HCT116 (cell line): ENCODE data around the gene MIS18A. TPM values are rescaled to one million over a fixed set of nuclear protein-coding genes. Genes with fewer than 3 reads are reported as not detected.

Experiments used
- ATAC-seq: fragments of 200-7000 bp; cut with Tn5 transposase; 2 replicates; pipeline ENCODE4 v1.9.1; 2020; ENCODE audit warnings: mild to moderate bottlenecking, moderate library complexity
- Bru-seq: library from RNA; stranded (reverse); fragments of 400-500 nt; gene quantifications from one replicate; lab custom pipeline; 2021; lab: Mats Ljungman, UMichigan
- BruChase-seq, 2 experiments: library from RNA; stranded (reverse); fragments of 400-500 nt; gene quantifications; one replicate each; lab custom pipeline; 2021; lab: Mats Ljungman, UMichigan
- BruUV-seq: library from RNA; stranded (reverse); fragments of 400-500 nt; replicated peaks from 2 replicates; lab custom pipeline; 2021; lab: Mats Ljungman, UMichigan
- CTCF ChIA-PET: fragments of 300-600 bp; sonication (Branson Sonifier 250); formaldehyde crosslinking; loops from one replicate; lab custom pipeline; 2021; ENCODE audit warnings: antibody characterized with exemption; lab: Charles Lee
- POLR2A ChIA-PET: fragments of 300-600, 350-600 bp; sonication (Branson Sonifier 250); formaldehyde crosslinking; loops from one replicate; lab custom pipeline; 2021; ENCODE audit warnings: antibody characterized with exemption; lab: Charles Lee
- RAD21 ChIA-PET, 2 experiments: fragments of 300-600 bp; sonication (Branson Sonifier 250); formaldehyde crosslinking; loops; one replicate each; lab custom pipeline; 2023; ENCODE audit warnings: low total read pairs in 2 of 2; ENCODE audit not compliant: uncharacterized antibody in 2 of 2, unreplicated experiment in 2 of 2, low non-redundant PET in 1 of 2; lab: Charles Lee
- DNase-seq: peaks from one replicate; pipeline ENCODE4 v3.0.0-alpha.2; 2010; ENCODE audit warnings: low read depth, low spot score
- H2AFZ ChIP-seq: fragments of 200-600 bp; shearing (Covaris generic), sonication (generic); 2 replicates; pipeline ENCODE4 v1.6.1; 2017; ENCODE audit warnings: low read depth, mixed run types, mixed read lengths, antibody characterized with exemption, low read length; ENCODE audit not compliant: poor library complexity, severe bottlenecking
- H3K27ac ChIP-seq: 2 replicates; pipeline ENCODE4 v1.5.1; 2012; ENCODE audit warnings: low read depth, low read length
- H3K27me3 ChIP-seq: fragments of 200-600 bp; sonication (generic); 2 replicates; pipeline ENCODE4 v1.6.1; 2016; ENCODE audit warnings: mixed run types, low read length, mixed read lengths; ENCODE audit not compliant: insufficient read depth
- H3K36me3 ChIP-seq, 2 experiments: fragments of 200-500 bp in 1 of 2; fragments of 200-600 bp in 1 of 2; sonication (Bioruptor generic) in 1 of 2; sonication (generic) in 1 of 2; 2 replicates each; pipeline versions ENCODE4 v1.5.1 to v1.6.1; 2014 to 2016; ENCODE audit warnings: low read length in 2 of 2, inconsistent platforms in 1 of 2, mixed read lengths in 1 of 2, mixed run types in 1 of 2; ENCODE audit not compliant: insufficient read depth in 2 of 2, control insufficient read depth in 1 of 2
- H3K4me1 ChIP-seq, 2 experiments: fragments of 200-600 bp in 1 of 2; sonication (generic) in 1 of 2; 2 replicates each; pipeline versions ENCODE4 v1.5.1 to v1.6.1; 2012 to 2017; ENCODE audit warnings: low read length in 2 of 2, inconsistent platforms in 1 of 2, mild to moderate bottlenecking in 1 of 2, mixed read lengths in 1 of 2, mixed run types in 1 of 2, moderate library complexity in 1 of 2; ENCODE audit not compliant: insufficient read depth in 2 of 2, control insufficient read depth in 1 of 2
- H3K4me2 ChIP-seq: fragments of 200-600 bp; sonication (generic); 2 replicates; pipeline ENCODE4 v1.6.1; 2017; ENCODE audit warnings: mixed run types, low read length, mixed read lengths
- H3K4me3 ChIP-seq, 2 experiments: fragments of 200-600 bp in 1 of 2; sonication (generic) in 1 of 2; replicated peaks in 1 of 2; 2 replicates each; pipeline ENCODE4 v1.5.1; 2011 to 2016; ENCODE audit warnings: low read length in 2 of 2, control low read depth in 1 of 2, low read depth in 1 of 2, mild to moderate bottlenecking in 1 of 2, mixed read lengths in 1 of 2, mixed run types in 1 of 2
- H3K79me2 ChIP-seq: fragments of 200-600 bp; sonication (generic); 2 replicates; pipeline ENCODE4 v1.6.1; 2017; ENCODE audit warnings: mild to moderate bottlenecking, mixed run types, low read length, moderate library complexity, mixed read lengths; ENCODE audit not compliant: insufficient read depth
- H3K9ac ChIP-seq: fragments of 200-600 bp; sonication (generic); 2 replicates; pipeline ENCODE4 v1.6.1; 2016; ENCODE audit warnings: low read length, mixed read lengths
- H3K9me2 ChIP-seq: fragments of 200-600 bp; sonication (generic), shearing (Covaris generic); 2 replicates; pipeline ENCODE4 v1.6.1; 2017; ENCODE audit warnings: mixed run types, mild to moderate bottlenecking, moderate library complexity; ENCODE audit not compliant: insufficient read depth
- H3K9me3 ChIP-seq, 2 experiments: fragments of 200-500 bp in 1 of 2; fragments of 200-600 bp in 1 of 2; sonication (Bioruptor generic) in 1 of 2; sonication (generic) in 1 of 2; 2 replicates each; pipeline ENCODE4 v1.6.1; 2014 to 2017; ENCODE audit warnings: low read length in 2 of 2, mixed read lengths in 2 of 2, inconsistent platforms in 1 of 2, low read depth in 1 of 2, mild to moderate bottlenecking in 1 of 2, mixed run types in 1 of 2, moderate library complexity in 1 of 2; ENCODE audit not compliant: control insufficient read depth in 1 of 2, insufficient read depth in 1 of 2
- H4K20me1 ChIP-seq: fragments of 200-600 bp; sonication (generic), shearing (Covaris generic); 2 replicates; pipeline ENCODE4 v1.6.1; 2017; ENCODE audit warnings: mixed run types, mild to moderate bottlenecking, moderate library complexity; ENCODE audit not compliant: insufficient read depth
- CBX3 ChIP-seq: IDR thresholded peaks from 2 replicates; pipeline ENCODE4 v1.6.1; 2012; ENCODE audit warnings: low read depth
- CEBPB ChIP-seq: IDR thresholded peaks from 2 replicates; pipeline ENCODE4 v1.6.1; 2012; ENCODE audit warnings: low read depth
- EZH2phosphoT487 ChIP-seq: fragments of 200-600 bp; IDR thresholded peaks from 2 replicates; pipeline ENCODE4 v1.6.1; 2018; ENCODE audit warnings: antibody characterized with exemption, borderline replicate concordance
- POLR2A ChIP-seq: IDR thresholded peaks from 2 replicates; pipeline ENCODE4 v1.7.0; 2011; ENCODE audit warnings: borderline replicate concordance; ENCODE audit not compliant: insufficient read depth, insufficient read length; ENCODE audit errors: extremely low read depth
- POLR2AphosphoS5 ChIP-seq: IDR thresholded peaks from 2 replicates; pipeline ENCODE4 v1.6.1; 2011; ENCODE audit warnings: mild to moderate bottlenecking, low read depth, low read length, moderate library complexity
- RAD21 ChIP-seq: IDR thresholded peaks from 2 replicates; pipeline ENCODE4 v1.6.1; 2012; ENCODE audit warnings: low read depth, mild to moderate bottlenecking
- SIN3A ChIP-seq: IDR thresholded peaks from 2 replicates; pipeline ENCODE4 v1.6.1; 2012; ENCODE audit warnings: low read depth
- SP1 ChIP-seq: IDR thresholded peaks from 2 replicates; pipeline ENCODE4 v1.6.1; 2012; ENCODE audit warnings: low read depth
- SRF ChIP-seq: IDR thresholded peaks from 2 replicates; pipeline ENCODE4 v1.6.1; 2012; ENCODE audit warnings: low read depth
- TCF7L2 ChIP-seq: IDR thresholded peaks from 2 replicates; pipeline ENCODE4 v1.7.0; 2011; ENCODE audit warnings: borderline replicate concordance, inconsistent platforms; ENCODE audit not compliant: insufficient read depth, insufficient read length; ENCODE audit errors: extremely low read depth
- YY1 ChIP-seq: IDR thresholded peaks from 2 replicates; pipeline ENCODE4 v1.6.1; 2011; ENCODE audit warnings: low read length, low read depth, moderate library complexity, mild to moderate bottlenecking; ENCODE audit not compliant: insufficient replicate concordance; ENCODE audit errors: extremely low read depth
- ZBTB33 ChIP-seq: IDR thresholded peaks from 2 replicates; pipeline ENCODE4 v1.6.1; 2011; ENCODE audit warnings: mild to moderate bottlenecking, low read length, moderate library complexity; ENCODE audit not compliant: insufficient replicate concordance; ENCODE audit errors: extremely low read depth
- ZFX ChIP-seq: fragments of 450-650 bp; IDR thresholded peaks from 2 replicates; pipeline ENCODE4 v1.6.1; 2017
- ZNF274 ChIP-seq: fragments of 200-500 bp; sonication (Bioruptor generic); IDR thresholded peaks from 2 replicates; pipeline ENCODE4 v1.6.1; 2014; ENCODE audit warnings: mild to moderate bottlenecking, low read depth, low read length, inconsistent platforms
- intact Hi-C: fragments of 100-400 bp; cut with micrococcal nuclease; formaldehyde crosslinking; loops from 2 replicates; pipeline ENCODE4 v1.10.0; 2022
- long read RNA-seq: library from polyadenylated mRNA; unstranded; transcript quantifications from one replicate; pipeline ENCODE4 v2.0.0, GENCODE V29; 2021; ENCODE audit not compliant: unreplicated experiment
- polyA plus RNA-seq: library from polyadenylated mRNA; unstranded; fragments of >200 nt; gene quantifications from 2 replicates; pipeline ENCODE4 v1.2.1, GENCODE V29; 2012; ENCODE audit warnings: missing spikeins
- total RNA-seq: library from RNA; stranded (reverse); gene quantifications from one replicate; pipeline ENCODE4 v1.2.1, GENCODE V29; 2021; ENCODE audit not compliant: unreplicated experiment
- TF ChIP-seq, protein P1 (sequence below): IDR thresholded peaks from 2 replicates; pipeline ENCODE4 v1.6.1; 2012; ENCODE audit warnings: low read depth
- TF ChIP-seq, protein P2 (sequence below): IDR thresholded peaks from 2 replicates; pipeline ENCODE4 v1.6.1; 2012

The MIS18A gene, protein sequence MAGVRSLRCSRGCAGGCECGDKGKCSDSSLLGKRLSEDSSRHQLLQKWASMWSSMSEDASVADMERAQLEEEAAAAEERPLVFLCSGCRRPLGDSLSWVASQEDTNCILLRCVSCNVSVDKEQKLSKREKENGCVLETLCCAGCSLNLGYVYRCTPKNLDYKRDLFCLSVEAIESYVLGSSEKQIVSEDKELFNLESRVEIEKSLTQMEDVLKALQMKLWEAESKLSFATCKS
- total RNA-seq (30.0 TPM), Bru-seq, nascent RNA (percentile 67 among the genes with signal in this experiment), BruChase-seq, experiment 1, labeled RNA remaining after a 6-hour chase (percentile 88 among the genes with signal in this experiment), BruChase-seq, experiment 2, labeled RNA remaining after a 2-hour chase (percentile 74 among the genes with signal in this experiment)
- 17.6 and 18.1 TPM in 2 replicates for polyA plus RNA-seq
- long read RNA-seq, transcript MIS18A-201 (5 exons, 1,575 nt) = major isoform, 38 of 43 reads
- long read RNA-seq, partial matches to known transcripts = 2 of 43 reads
- long read RNA-seq, other reads (novel, unspliced or antisense) = 3 of 43 reads

DNA sequence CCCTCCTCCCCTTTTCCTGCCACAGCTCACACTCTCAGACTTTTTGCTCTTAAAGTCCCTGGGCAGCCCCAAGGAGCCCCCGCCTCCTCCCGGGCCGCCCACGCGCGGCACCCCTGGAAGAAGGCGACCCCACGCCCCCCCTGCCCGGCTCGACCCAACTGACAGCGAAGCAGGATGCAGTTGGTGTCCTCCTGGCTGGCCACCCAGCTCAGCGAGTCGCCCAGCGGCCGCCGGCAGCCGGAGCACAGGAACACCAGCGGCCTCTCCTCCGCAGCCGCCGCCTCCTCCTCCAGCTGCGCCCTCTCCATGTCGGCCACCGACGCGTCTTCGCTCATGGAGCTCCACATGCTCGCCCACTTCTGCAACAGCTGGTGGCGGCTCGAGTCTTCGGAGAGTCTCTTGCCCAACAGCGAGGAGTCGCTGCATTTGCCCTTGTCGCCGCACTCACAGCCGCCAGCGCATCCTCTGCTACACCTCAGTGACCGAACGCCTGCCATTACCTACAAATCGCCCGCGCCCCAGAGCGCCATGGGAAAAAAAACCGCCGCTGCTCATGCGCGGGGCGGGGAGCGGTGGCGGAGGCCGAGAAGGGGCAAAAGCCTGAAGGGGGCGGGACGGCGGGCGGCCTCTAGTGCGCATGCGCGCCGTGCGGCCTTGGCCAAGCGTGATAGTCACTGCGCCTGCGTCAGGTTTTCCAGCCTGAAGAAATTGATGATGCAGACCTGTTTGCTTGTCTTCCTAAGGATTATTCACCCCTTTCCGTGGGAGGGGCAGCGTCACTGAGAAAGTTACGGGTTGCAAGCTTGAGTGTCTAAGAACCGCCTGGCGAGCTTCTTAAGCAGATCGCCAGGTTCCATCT lies at the start of gene MIS18A:
Gene MIS18A (minus strand): TSS at position 532 of the 859 bp plus-strand sequence. CDS start 35 bp downstream, at position 497.
- Histone ChIP-seq H3K4me2 (peak within 1 kb of the TSS; percentile 90), H3K9ac (peak within 1 kb of the TSS; percentile 76), H3K79me2 (peaks cover 33% of the 10 kb centered on the region), H3K4me1 (peaks cover 14 to 20% of the 10 kb centered on the region in 2 experiments; a peak in 3 of 4 replicates), H3K27me3 (no peaks in the 10 kb centered on the region), H3K9me2 (no peaks in the 10 kb centered on the region)
- intact Hi-C loops = no loop called here
- BruUV-seq = TSS peak; percentile 50
- peak; percentile 79 for TF ChIP-seq ZBTB33
- TF ChIP-seq, protein P1, sequence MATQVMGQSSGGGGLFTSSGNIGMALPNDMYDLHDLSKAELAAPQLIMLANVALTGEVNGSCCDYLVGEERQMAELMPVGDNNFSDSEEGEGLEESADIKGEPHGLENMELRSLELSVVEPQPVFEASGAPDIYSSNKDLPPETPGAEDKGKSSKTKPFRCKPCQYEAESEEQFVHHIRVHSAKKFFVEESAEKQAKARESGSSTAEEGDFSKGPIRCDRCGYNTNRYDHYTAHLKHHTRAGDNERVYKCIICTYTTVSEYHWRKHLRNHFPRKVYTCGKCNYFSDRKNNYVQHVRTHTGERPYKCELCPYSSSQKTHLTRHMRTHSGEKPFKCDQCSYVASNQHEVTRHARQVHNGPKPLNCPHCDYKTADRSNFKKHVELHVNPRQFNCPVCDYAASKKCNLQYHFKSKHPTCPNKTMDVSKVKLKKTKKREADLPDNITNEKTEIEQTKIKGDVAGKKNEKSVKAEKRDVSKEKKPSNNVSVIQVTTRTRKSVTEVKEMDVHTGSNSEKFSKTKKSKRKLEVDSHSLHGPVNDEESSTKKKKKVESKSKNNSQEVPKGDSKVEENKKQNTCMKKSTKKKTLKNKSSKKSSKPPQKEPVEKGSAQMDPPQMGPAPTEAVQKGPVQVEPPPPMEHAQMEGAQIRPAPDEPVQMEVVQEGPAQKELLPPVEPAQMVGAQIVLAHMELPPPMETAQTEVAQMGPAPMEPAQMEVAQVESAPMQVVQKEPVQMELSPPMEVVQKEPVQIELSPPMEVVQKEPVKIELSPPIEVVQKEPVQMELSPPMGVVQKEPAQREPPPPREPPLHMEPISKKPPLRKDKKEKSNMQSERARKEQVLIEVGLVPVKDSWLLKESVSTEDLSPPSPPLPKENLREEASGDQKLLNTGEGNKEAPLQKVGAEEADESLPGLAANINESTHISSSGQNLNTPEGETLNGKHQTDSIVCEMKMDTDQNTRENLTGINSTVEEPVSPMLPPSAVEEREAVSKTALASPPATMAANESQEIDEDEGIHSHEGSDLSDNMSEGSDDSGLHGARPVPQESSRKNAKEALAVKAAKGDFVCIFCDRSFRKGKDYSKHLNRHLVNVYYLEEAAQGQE = no peak
- TF ChIP-seq TCF7L2 = no peak
- peak; percentile 88 for TF ChIP-seq POLR2A
- TF ChIP-seq SP1 = peak; percentile 77
- TF ChIP-seq, protein P2, sequence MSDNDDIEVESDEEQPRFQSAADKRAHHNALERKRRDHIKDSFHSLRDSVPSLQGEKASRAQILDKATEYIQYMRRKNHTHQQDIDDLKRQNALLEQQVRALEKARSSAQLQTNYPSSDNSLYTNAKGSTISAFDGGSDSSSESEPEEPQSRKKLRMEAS = peak; percentile 49; the same call in 1 of the 2 replicates
- no peak for TF ChIP-seq CEBPB
- TF ChIP-seq SRF = no peak
- TF ChIP-seq POLR2AphosphoS5 = peak; percentile 85
- TF ChIP-seq ZNF274 = no peak
- peak; percentile 87 for TF ChIP-seq YY1
- TF ChIP-seq ZFX = peak; percentile 30; the same call in 1 of the 2 replicates
- no peak for TF ChIP-seq CBX3
- no peak for TF ChIP-seq EZH2phosphoT487
- TF ChIP-seq RAD21 = no peak
- TF ChIP-seq SIN3A = peak; percentile 95; the same call in 1 of the 2 replicates
- TF ChIP-seq, all 23 proteins: peak for 8
- ATAC-seq (peak; percentile 93), DNase-seq (peak; percentile 85)
- ChIA-PET CTCF (interaction anchor here (0.7 to 1.3 kb wide), 2 partner anchors 345 to 493 kb away, joined by 5 read pairs; no protein-coding TSS in a partner anchor), POLR2A (interaction anchor here (0.6 to 1.1 kb wide), 3 partner anchors 9 to 609 kb away, joined by 3 to 4 read pairs (median 3); no protein-coding TSS in a partner anchor), RAD21 (interaction anchor here in 1 of 2 experiments (0.7 kb wide), 1 partner anchor 452 kb away, joined by 4 read pairs; no protein-coding TSS in a partner anchor)
- H3K4me3 ChIP-seq = peak within 1 kb of the TSS; percentile 82 to 93
- H3K9me3 ChIP-seq = no peaks in the 10 kb centered on the region
- H2AFZ ChIP-seq = no peak within 1 kb of the TSS
- H4K20me1 ChIP-seq = no peaks in the 10 kb centered on the region
- peaks cover 6 to 9% of the 10 kb centered on the region in 2 experiments; a peak in 2 of 4 replicates for H3K36me3 ChIP-seq
- peak within 1 kb of the TSS; percentile 28 for H3K27ac ChIP-seq
